Muscle of leg (tissue), 11 donors: ENCODE measurements around the gene VSX1. TPM values are rescaled to one million over a fixed set of nuclear protein-coding genes. Genes with fewer than 3 reads are reported as not detected.
A peak's percentile ranks its signal among the peaks of the same experiment; 100 is the strongest.

ENCODE experiments used
- DNase-seq: peaks from one replicate; pipeline ENCODE4 v3.0.0; 2013
- H3K27ac ChIP-seq: one replicate; pipeline ENCODE4 v1.5.1; 2013; ENCODE audit warnings: mild to moderate bottlenecking, low read length, control low read depth
- H3K27me3 ChIP-seq: one replicate; pipeline ENCODE4 v1.6.1; 2013; ENCODE audit warnings: low read length; ENCODE audit not compliant: control insufficient read depth, insufficient read depth
- H3K36me3 ChIP-seq: one replicate; pipeline ENCODE4 v1.6.1; 2013; ENCODE audit warnings: low read length; ENCODE audit not compliant: control insufficient read depth, insufficient read depth
- H3K4me1 ChIP-seq: one replicate; pipeline ENCODE4 v1.6.1; 2013; ENCODE audit warnings: low read length; ENCODE audit not compliant: control insufficient read depth, insufficient read depth
- H3K4me3 ChIP-seq: one replicate; pipeline ENCODE4 v1.5.1; 2013; ENCODE audit warnings: low read length, control low read depth
- H3K9me3 ChIP-seq: replicated peaks from 2 replicates; pipeline ENCODE4 v1.6.1; 2013; ENCODE audit warnings: low read depth, low read length; ENCODE audit not compliant: control insufficient read depth
- WGBS: methylation state at CpG from one replicate; pipeline ENCODE4 v1.1.5; 2013; ENCODE audit warnings: missing lambda C conversion rate; ENCODE audit not compliant: insufficient coverage; 5-methylcytosine and 5-hydroxymethylcytosine counted together
- polyA plus RNA-seq, 8 donors: library from polyadenylated mRNA; unstranded; fragments of 120-200 nt; gene quantifications; one replicate each; pipeline versions ENCODE4 v1.2.1 to v1.2.3, GENCODE V29; 2013; ENCODE audit warnings: inconsistent platforms in 1 of 8, low replicate concordance in 1 of 8; ENCODE audit not compliant: insufficient read length in 8 of 8, insufficient read depth in 1 of 8
- total RNA-seq: library from RNA; stranded (reverse); fragments of 120-200 nt; gene quantifications from one replicate; pipeline ENCODE4 v1.2.4, GENCODE V29; 2013

VSX1 gene
- total and polyA plus RNA-seq, 9 donors: 0.12 TPM; not detected in 8

GRCh38 chr20:25039697-25040437 lies 42.1 kb downstream of the VSX1 start:
- peaks cover 84% of the 10 kb centered on the region for H3K4me1 ChIP-seq
- no peaks in the 10 kb centered on the region for H3K36me3 ChIP-seq
- no peak overlapping the region for H3K4me3 ChIP-seq
- H3K9me3 ChIP-seq: no peaks in the 10 kb centered on the region
- H3K27me3 ChIP-seq: no peaks in the 10 kb centered on the region
- 33% methylated on average over 1 of the region's 9 CpGs for WGBS
- peak; percentile 96 for DNase-seq
- H3K27ac ChIP-seq: peak overlapping the region; percentile 84

- Histone ChIP-seq H3K27me3 (no peaks in the 10 kb centered on the region), H3K4me1 (peaks cover 78% of the 10 kb centered on the region), H3K27ac (peak overlapping the region; percentile 84), H3K9me3 (no peaks in the 10 kb centered on the region), H3K36me3 (no peaks in the 10 kb centered on the region), H3K4me3 (no peak overlapping the region)
- DNase-seq: no peak
- 78% methylated on average over 6 of the region's 6 CpGs for WGBS
These were observed 43.3 kb downstream of the VSX1 start for GRCh38 chr20:25038591-25039015.

DNA sequence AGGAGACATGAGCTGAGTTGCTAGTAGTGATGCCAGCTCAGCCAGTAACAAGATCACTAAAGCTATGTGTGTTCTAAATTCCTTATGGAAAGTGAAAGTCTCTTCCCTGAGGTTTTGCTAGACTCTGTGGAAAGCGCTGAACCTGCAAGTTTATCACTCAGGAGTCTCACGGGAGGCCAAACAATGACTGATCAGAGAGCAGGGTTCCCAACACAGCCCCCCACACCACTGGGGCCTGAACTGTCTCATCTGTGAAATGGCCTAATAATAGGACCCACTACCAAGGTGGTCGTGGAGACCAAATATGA lies 43.9 kb downstream of the VSX1 start:
- DNase-seq: no peak
- H3K27ac ChIP-seq: peak overlapping the region; percentile 42
- H3K4me3 ChIP-seq: no peak overlapping the region
- no peaks in the 10 kb centered on the region for H3K36me3 ChIP-seq
- no peaks in the 10 kb centered on the region for H3K27me3 ChIP-seq
- H3K4me1 ChIP-seq: peaks cover 78% of the 10 kb centered on the region
- 82% methylated on average over 3 of the region's 3 CpGs for WGBS
- no peaks in the 10 kb centered on the region for H3K9me3 ChIP-seq

GRCh38 chr20:25037288-25038102 lies 44.4 kb downstream of the VSX1 start:
- DNase-seq: no peak
- H3K27ac ChIP-seq: peak overlapping the region; percentile 42
- no peaks in the 10 kb centered on the region for H3K27me3 ChIP-seq
- H3K36me3 ChIP-seq: no peaks in the 10 kb centered on the region
- peaks cover 78% of the 10 kb centered on the region for H3K4me1 ChIP-seq
- 79% methylated on average over 9 of the region's 15 CpGs for WGBS
- H3K4me3 ChIP-seq: no peak overlapping the region
- H3K9me3 ChIP-seq: no peaks in the 10 kb centered on the region

- Histone ChIP-seq H3K36me3 (no peaks in the 10 kb centered on the region), H3K27me3 (no peaks in the 10 kb centered on the region), H3K27ac (peak overlapping the region; percentile 67), H3K9me3 (no peaks in the 10 kb centered on the region), H3K4me1 (peaks cover 76% of the 10 kb centered on the region), H3K4me3 (no peak overlapping the region)
- WGBS: 31% methylated on average over 2 of the region's 7 CpGs
- no peak for DNase-seq
These were observed 45.5 kb downstream of the VSX1 start for GRCh38 chr20:25036331-25036936.

DNA sequence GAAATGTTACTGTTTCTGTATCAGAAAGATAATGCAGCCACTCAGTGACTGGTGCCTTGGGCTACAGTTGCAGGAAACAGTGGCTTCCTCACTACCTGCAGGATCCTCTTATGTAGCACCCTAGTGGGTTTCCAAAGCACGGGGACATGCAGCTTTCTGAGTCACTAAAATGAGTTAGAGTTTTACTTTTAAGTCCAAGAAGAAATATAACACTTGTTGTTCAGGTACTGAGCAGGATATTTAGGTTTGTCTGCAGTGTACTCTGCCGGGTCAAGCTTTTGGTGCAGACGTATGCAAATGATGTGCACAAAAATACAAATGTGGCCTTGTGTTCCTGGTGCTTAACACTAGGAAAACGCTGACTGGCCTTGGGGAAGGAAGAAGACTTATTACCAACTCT lies 46.0 kb downstream of the VSX1 start:
- H3K36me3 ChIP-seq: peaks cover under 1% of the 10 kb centered on the region
- no peak overlapping the region for H3K4me3 ChIP-seq
- no CpG with 5 or more reads among the region's 4 CpGs for WGBS
- no peak for DNase-seq
- H3K4me1 ChIP-seq: peaks cover 71% of the 10 kb centered on the region
- H3K27me3 ChIP-seq: no peaks in the 10 kb centered on the region
- no peaks in the 10 kb centered on the region for H3K9me3 ChIP-seq
- H3K27ac ChIP-seq: peak overlapping the region; percentile 29

- DNase-seq: no peak
- no peak overlapping the region for H3K4me3 ChIP-seq
- 29% methylated on average over 3 of the region's 3 CpGs for WGBS
- peaks cover 51% of the 10 kb centered on the region for H3K4me1 ChIP-seq
- peaks cover 11% of the 10 kb centered on the region for H3K36me3 ChIP-seq
- no peaks in the 10 kb centered on the region for H3K9me3 ChIP-seq
- no peaks in the 10 kb centered on the region for H3K27me3 ChIP-seq
- H3K27ac ChIP-seq: peak overlapping the region; percentile 55
These were observed 48.0 kb downstream of the VSX1 start for GRCh38 chr20:25033924-25034300.

DNA sequence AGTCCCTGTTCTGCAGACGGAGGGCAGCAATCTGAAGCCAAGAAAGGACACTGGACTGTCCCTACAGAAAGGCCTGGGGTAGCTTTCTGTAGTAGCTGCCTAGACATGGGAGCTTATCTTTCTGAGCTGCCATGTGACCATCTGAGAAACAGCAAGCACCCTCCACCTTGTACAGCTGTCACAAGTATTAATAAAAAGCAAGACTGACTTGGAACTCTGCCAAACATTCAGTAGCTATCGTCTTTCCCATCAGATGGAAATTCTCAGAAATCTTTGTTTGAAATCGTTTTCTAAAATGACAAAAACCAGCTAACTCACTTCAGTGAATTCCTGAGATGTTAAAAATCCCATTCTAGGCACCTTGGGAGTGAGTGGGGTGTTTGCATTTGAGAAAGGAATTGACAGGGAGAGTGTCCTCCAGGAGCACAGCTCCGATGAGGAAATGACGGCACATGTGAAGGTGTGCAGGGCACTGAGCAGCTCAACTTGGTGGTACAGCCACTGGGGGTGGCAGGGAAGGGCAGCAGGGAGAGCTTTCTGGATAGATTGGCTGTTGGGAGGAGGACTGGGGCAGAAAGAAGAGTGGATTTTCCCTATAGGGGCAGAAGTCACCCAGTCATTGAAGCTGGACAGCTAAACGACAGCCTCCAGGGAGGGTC lies 48.5 kb downstream of the VSX1 start:
- Histone ChIP-seq H3K4me3 (no peak overlapping the region), H3K27me3 (no peaks in the 10 kb centered on the region), H3K27ac (peak overlapping the region; percentile 55), H3K9me3 (no peaks in the 10 kb centered on the region), H3K36me3 (peaks cover 11% of the 10 kb centered on the region), H3K4me1 (peaks cover 46% of the 10 kb centered on the region)
- WGBS: 38% methylated on average over 4 of the region's 6 CpGs
- no peak for DNase-seq

DNA sequence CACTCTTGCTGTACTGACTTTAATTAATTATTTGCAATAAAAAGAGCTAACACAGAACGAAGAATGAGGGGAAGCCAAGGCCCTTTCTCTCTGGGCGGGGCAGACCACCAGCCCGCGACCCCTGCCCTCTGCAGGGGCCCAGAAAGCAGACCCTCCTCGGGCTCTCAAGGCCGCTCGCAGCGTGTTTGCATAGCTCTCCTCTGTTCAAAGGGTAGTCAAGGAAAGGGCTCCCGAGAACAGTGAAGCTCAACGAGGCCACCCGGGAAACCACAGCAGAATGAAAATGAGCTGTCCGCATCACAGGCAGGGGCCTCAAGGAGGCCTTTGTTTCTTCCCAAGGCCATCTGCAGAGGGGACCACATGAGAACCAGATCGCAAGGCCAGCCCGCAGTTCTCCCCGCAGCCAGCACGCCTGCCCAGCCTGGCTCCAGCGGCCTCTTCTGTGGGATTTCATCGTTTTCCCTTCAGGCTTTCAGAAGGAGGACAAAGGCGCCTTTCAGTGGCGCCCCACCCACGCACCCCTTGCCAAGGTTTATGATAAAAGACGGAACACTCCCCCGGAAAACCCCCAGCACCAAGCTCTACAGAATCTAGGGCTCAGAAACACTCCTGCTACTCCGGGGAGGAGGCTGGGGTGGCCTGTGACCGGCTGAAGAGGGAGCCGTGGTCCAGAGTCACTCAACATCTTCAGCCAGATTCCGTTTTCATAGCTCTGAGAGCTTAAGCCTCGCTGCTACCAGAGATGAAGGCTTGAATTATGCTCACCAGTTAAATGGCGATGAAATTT lies 49.3 kb downstream of the VSX1 start:
- H3K4me1 ChIP-seq: peaks cover 39% of the 10 kb centered on the region
- WGBS: 45% methylated on average over 22 of the region's 29 CpGs

More for the DNA sequence above, 49.3 kb downstream of the VSX1 start:
- Histone ChIP-seq H3K36me3 (peaks cover 11% of the 10 kb centered on the region), H3K4me3 (no peak overlapping the region), H3K9me3 (no peaks in the 10 kb centered on the region), H3K27ac (peak overlapping the region; percentile 55), H3K27me3 (no peaks in the 10 kb centered on the region)
- DNase-seq: peak; percentile 69
